BLaER1 (cell line): ENCODE results near the gene GTF3C2.
A peak's percentile ranks its signal among the peaks of the same experiment; 100 is the strongest.
"Not testable (repeated sequence)": the region's sequence is repeated elsewhere in the genome, so short reads cannot be mapped to it uniquely, and the experiment has no call there.

ENCODE experiments used
- H3K27ac ChIP-seq: shearing (Covaris generic); formaldehyde crosslinking; 2 replicates; pipeline ENCODE4 v1.8.1; 2022
- H3K27me3 ChIP-seq: shearing (Covaris generic); formaldehyde crosslinking; 2 replicates; pipeline ENCODE4 v1.8.1; 2022
- H3K36me3 ChIP-seq: shearing (Covaris generic); formaldehyde crosslinking; 2 replicates; pipeline ENCODE4 v1.8.1; 2022
- H3K4me1 ChIP-seq: shearing (Covaris generic); formaldehyde crosslinking; 2 replicates; pipeline ENCODE4 v1.8.1; 2022
- H3K4me2 ChIP-seq: shearing (Covaris generic); formaldehyde crosslinking; 2 replicates; pipeline ENCODE4 v1.8.1; 2022
- H3K4me3 ChIP-seq: shearing (Covaris generic); formaldehyde crosslinking; 2 replicates; pipeline ENCODE4 v1.8.1; 2022
- H3K9ac ChIP-seq: shearing (Covaris generic); formaldehyde crosslinking; 2 replicates; pipeline ENCODE4 v1.8.1; 2022
- H3K9me3 ChIP-seq: shearing (Covaris generic); formaldehyde crosslinking; 2 replicates; pipeline ENCODE4 v1.8.1; 2022
- H4K20me1 ChIP-seq: shearing (Covaris generic); formaldehyde crosslinking; 2 replicates; pipeline ENCODE4 v1.8.1; 2022
- Cebpa-rat ChIP-seq: shearing (Covaris generic); IDR thresholded peaks from 2 replicates; pipeline ENCODE4 v1.8.1; 2022

Gene GTF3C2

GRCh38 chr2:27353762-27354596, 2.6 kb downstream of the GTF3C2 start:
- Histone ChIP-seq H3K9me3 (no peaks in the 10 kb centered on the region), H3K36me3 (peaks cover 32% of the 10 kb centered on the region), H3K4me3 (no peak overlapping the region), H4K20me1 (peaks cover 54% of the 10 kb centered on the region), H3K9ac (no peak overlapping the region), H3K27me3 (no peaks in the 10 kb centered on the region), H3K4me1 (peaks cover 38% of the 10 kb centered on the region), H3K27ac (no peak overlapping the region), H3K4me2 (peak overlapping the region; percentile 90)
- TF ChIP-seq Cebpa-rat = no peak

- Histone ChIP-seq H3K4me2 (peak overlapping the region; percentile 90), H4K20me1 (peaks cover 58% of the 10 kb centered on the region), H3K36me3 (peaks cover 34% of the 10 kb centered on the region), H3K4me1 (peaks cover 36% of the 10 kb centered on the region)
- H3K27ac ChIP-seq, H3K27me3 ChIP-seq, H3K9ac ChIP-seq, H3K4me3 ChIP-seq, H3K9me3 ChIP-seq: not testable (repeated sequence)
Observed at GRCh38 chr2:27353386-27353761, 3.2 kb downstream of the GTF3C2 start.

- H3K27me3 ChIP-seq = no peaks in the 10 kb centered on the region
- peaks cover 27% of the 10 kb centered on the region for H3K4me1 ChIP-seq
- no peak overlapping the region for H3K4me2 ChIP-seq
- no peak overlapping the region for H3K27ac ChIP-seq
- H3K4me3 ChIP-seq = no peak overlapping the region
- peaks cover 43% of the 10 kb centered on the region for H3K36me3 ChIP-seq
- peaks cover 72% of the 10 kb centered on the region for H4K20me1 ChIP-seq
- no peak for TF ChIP-seq Cebpa-rat
- H3K9me3 ChIP-seq = no peaks in the 10 kb centered on the region
- peak overlapping the region; percentile 4; the same call in 1 of the 2 replicates for H3K9ac ChIP-seq
Observed at GRCh38 chr2:27351802-27352598, 4.6 kb downstream of the GTF3C2 start.

- no peak overlapping the region for H3K27ac ChIP-seq
- H3K9me3 ChIP-seq = no peaks in the 10 kb centered on the region
- peaks cover 22% of the 10 kb centered on the region for H3K4me1 ChIP-seq
- peaks cover 59% of the 10 kb centered on the region for H3K36me3 ChIP-seq
- H3K27me3 ChIP-seq = no peaks in the 10 kb centered on the region
- no peak overlapping the region for H3K4me3 ChIP-seq
- H3K4me2 ChIP-seq = no peak overlapping the region
- H3K9ac ChIP-seq = no peak overlapping the region
- TF ChIP-seq Cebpa-rat = no peak
- H4K20me1 ChIP-seq = peaks cover 90% of the 10 kb centered on the region
Observed at GRCh38 chr2:27350106-27350693, 6.4 kb downstream of the GTF3C2 start.

- Histone ChIP-seq H3K9ac (no peak overlapping the region), H3K4me2 (no peak overlapping the region), H3K9me3 (no peaks in the 10 kb centered on the region), H3K27ac (no peak overlapping the region), H3K4me3 (no peak overlapping the region), H3K4me1 (no peaks in the 10 kb centered on the region), H3K36me3 (peaks cover 72% of the 10 kb centered on the region), H4K20me1 (peaks cover 97% of the 10 kb centered on the region), H3K27me3 (no peaks in the 10 kb centered on the region)
- TF ChIP-seq Cebpa-rat = no peak
Observed at GRCh38 chr2:27347641-27348040, 8.9 kb downstream of the GTF3C2 start.

GRCh38 chr2:27336173-27336572, 20.4 kb downstream of the GTF3C2 start:
- TF ChIP-seq Cebpa-rat = no peak
- H3K9ac ChIP-seq = no peak overlapping the region
- H3K9me3 ChIP-seq = no peaks in the 10 kb centered on the region
- H3K27ac ChIP-seq = no peak overlapping the region
- H3K4me2 ChIP-seq = no peak overlapping the region
- H3K36me3 ChIP-seq = peaks cover 100% of the 10 kb centered on the region
- no peaks in the 10 kb centered on the region for H4K20me1 ChIP-seq
- H3K27me3 ChIP-seq = no peaks in the 10 kb centered on the region
- H3K4me1 ChIP-seq = no peaks in the 10 kb centered on the region
- H3K4me3 ChIP-seq = no peak overlapping the region

- no peak for TF ChIP-seq Cebpa-rat
- Histone ChIP-seq H3K27ac (no peak overlapping the region), H3K9me3 (no peaks in the 10 kb centered on the region)
Observed at GRCh38 chr2:27335311-27335710, 21.3 kb downstream of the GTF3C2 start.

GRCh38 chr2:27324720-27325119, 31.8 kb downstream of the GTF3C2 start:
- peaks cover 33% of the 10 kb centered on the region for H3K4me1 ChIP-seq

More at GRCh38 chr2:27335311-27335710, 21.3 kb downstream of the GTF3C2 start:
- H3K4me3 ChIP-seq = no peak overlapping the region
- H3K4me2 ChIP-seq = no peak overlapping the region
- H3K4me1 ChIP-seq = no peaks in the 10 kb centered on the region
- H3K27me3 ChIP-seq = no peaks in the 10 kb centered on the region
- no peaks in the 10 kb centered on the region for H4K20me1 ChIP-seq
- H3K9ac ChIP-seq = no peak overlapping the region
- peaks cover 100% of the 10 kb centered on the region for H3K36me3 ChIP-seq

GRCh38 chr2:27323596-27324285, 32.8 kb downstream of the GTF3C2 start:
- H3K27ac ChIP-seq = peak overlapping the region; percentile 93
- peak overlapping the region; percentile 94 for H3K9ac ChIP-seq
- H3K4me1 ChIP-seq = peaks cover 33% of the 10 kb centered on the region
- H3K36me3 ChIP-seq = peaks cover 42% of the 10 kb centered on the region
- no peak for TF ChIP-seq Cebpa-rat
- H3K9me3 ChIP-seq = no peaks in the 10 kb centered on the region
- H3K4me3 ChIP-seq = peak overlapping the region; percentile 87
- H4K20me1 ChIP-seq = no peaks in the 10 kb centered on the region
- H3K4me2 ChIP-seq = peak overlapping the region; percentile 97
- no peaks in the 10 kb centered on the region for H3K27me3 ChIP-seq

More at GRCh38 chr2:27324720-27325119, 31.8 kb downstream of the GTF3C2 start:
- H3K9ac ChIP-seq = no peak overlapping the region
- no peak for TF ChIP-seq Cebpa-rat
- no peaks in the 10 kb centered on the region for H3K9me3 ChIP-seq
- H3K4me3 ChIP-seq = no peak overlapping the region
- no peak overlapping the region for H3K27ac ChIP-seq
- no peaks in the 10 kb centered on the region for H3K27me3 ChIP-seq
- no peak overlapping the region for H3K4me2 ChIP-seq
- no peaks in the 10 kb centered on the region for H4K20me1 ChIP-seq
- peaks cover 48% of the 10 kb centered on the region for H3K36me3 ChIP-seq
